Gastrocnemius medialis (tissue), 4 donors: ENCODE data around the gene ZBP1.

Experiments used
- CTCF ChIP-seq, 5 experiments: fragments of 450-650 bp in 3 of 5; fragments of 200-600 bp in 2 of 5; sonication (generic) in 2 of 5; IDR thresholded peaks in 4 of 5; conservative IDR thresholded peaks in 1 of 5; 1 replicate in 4 of 5; 2 replicates in 1 of 5; pipeline ENCODE4 v1.5.1; 2016 to 2019; ENCODE audit warnings: antibody characterized with exemption in 5 of 5, mild to moderate bottlenecking in 3 of 5, moderate library complexity in 3 of 5
- POLR2A ChIP-seq, 2 donors: fragments of 450-650 bp; IDR thresholded peaks; one replicate each; pipeline ENCODE4 v1.6.1; 2017; ENCODE audit warnings: antibody characterized with exemption in 2 of 2, mild to moderate bottlenecking in 2 of 2, moderate library complexity in 2 of 2

- no peak for TF ChIP-seq CTCF (IDR thresholded peaks at IDR 0.05 in 4 of 5, conservative IDR thresholded peaks at IDR 0.05 in 1 of 5)
- TF ChIP-seq POLR2A (IDR thresholded peaks at IDR 0.05), result no peak
Measured at GRCh38 chr20:57566803-57567459, 53.3 kb downstream of the ZBP1 start.
